Neural cell (in vitro differentiated cells): ENCODE results near the gene ATP2B2.

Experiments used
- EP300 ChIP-seq: fragments of 450-650 bp; conservative IDR thresholded peaks from 2 replicates; pipeline ENCODE4 v1.6.1; 2014; ENCODE audit warnings: antibody characterized with exemption, mild to moderate bottlenecking, moderate library complexity; ENCODE audit not compliant: poor library complexity, severe bottlenecking
- EZH2 ChIP-seq: fragments of 200-600, 300-800 bp; shearing (Covaris generic), sonication (generic); IDR thresholded peaks from 2 replicates; pipeline ENCODE4 v1.6.1; 2014; ENCODE audit warnings: antibody characterized with exemption, low read length, borderline replicate concordance, mild to moderate bottlenecking; ENCODE audit not compliant: insufficient read depth, poor library complexity, severe bottlenecking
- POLR2AphosphoS5 ChIP-seq: IDR thresholded peaks from 2 replicates; pipeline ENCODE4 v1.6.1; 2012
- RAD21 ChIP-seq: fragments of 450-650 bp; conservative IDR thresholded peaks from 2 replicates; pipeline ENCODE4 v1.6.1; 2014; ENCODE audit warnings: antibody characterized with exemption, mild to moderate bottlenecking, moderate library complexity
- SMC3 ChIP-seq: fragments of 450-650 bp; conservative IDR thresholded peaks from 2 replicates; pipeline ENCODE4 v1.6.1; 2014; ENCODE audit warnings: antibody characterized with exemption, mild to moderate bottlenecking, moderate library complexity; ENCODE audit not compliant: poor library complexity
- TAF1 ChIP-seq: IDR thresholded peaks from 2 replicates; pipeline ENCODE4 v1.6.1; 2012; ENCODE audit warnings: low read depth
- TF ChIP-seq, protein P1 (sequence below): IDR thresholded peaks from 2 replicates; pipeline ENCODE4 v1.6.1; 2012; ENCODE audit warnings: borderline replicate concordance
- TF ChIP-seq, protein P2 (sequence below): fragments of 450-650 bp; IDR thresholded peaks from 2 replicates; pipeline ENCODE4 v1.5.1; 2014; ENCODE audit warnings: antibody characterized with exemption, mild to moderate bottlenecking, moderate library complexity; ENCODE audit not compliant: poor library complexity, severe bottlenecking

DNA sequence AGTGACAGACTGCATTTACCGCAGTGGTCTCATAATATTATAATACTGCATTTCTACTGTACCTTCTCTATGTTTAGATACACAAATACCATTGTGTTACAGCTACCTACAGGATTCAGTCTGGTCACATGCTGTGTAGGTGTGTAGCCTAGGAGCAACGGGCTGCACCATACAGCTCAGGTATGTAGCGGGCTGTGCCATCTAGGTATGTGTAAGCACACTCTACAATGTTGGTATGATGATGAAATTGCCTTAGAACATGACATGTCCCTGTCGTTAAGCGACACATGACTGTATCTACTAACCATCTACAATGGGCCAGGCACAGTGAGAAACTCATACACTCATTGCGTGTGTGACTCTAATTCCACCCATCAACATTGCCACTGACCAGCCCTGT is 99.0 kb downstream of the ATP2B2 start:
- TF ChIP-seq, protein P1, sequence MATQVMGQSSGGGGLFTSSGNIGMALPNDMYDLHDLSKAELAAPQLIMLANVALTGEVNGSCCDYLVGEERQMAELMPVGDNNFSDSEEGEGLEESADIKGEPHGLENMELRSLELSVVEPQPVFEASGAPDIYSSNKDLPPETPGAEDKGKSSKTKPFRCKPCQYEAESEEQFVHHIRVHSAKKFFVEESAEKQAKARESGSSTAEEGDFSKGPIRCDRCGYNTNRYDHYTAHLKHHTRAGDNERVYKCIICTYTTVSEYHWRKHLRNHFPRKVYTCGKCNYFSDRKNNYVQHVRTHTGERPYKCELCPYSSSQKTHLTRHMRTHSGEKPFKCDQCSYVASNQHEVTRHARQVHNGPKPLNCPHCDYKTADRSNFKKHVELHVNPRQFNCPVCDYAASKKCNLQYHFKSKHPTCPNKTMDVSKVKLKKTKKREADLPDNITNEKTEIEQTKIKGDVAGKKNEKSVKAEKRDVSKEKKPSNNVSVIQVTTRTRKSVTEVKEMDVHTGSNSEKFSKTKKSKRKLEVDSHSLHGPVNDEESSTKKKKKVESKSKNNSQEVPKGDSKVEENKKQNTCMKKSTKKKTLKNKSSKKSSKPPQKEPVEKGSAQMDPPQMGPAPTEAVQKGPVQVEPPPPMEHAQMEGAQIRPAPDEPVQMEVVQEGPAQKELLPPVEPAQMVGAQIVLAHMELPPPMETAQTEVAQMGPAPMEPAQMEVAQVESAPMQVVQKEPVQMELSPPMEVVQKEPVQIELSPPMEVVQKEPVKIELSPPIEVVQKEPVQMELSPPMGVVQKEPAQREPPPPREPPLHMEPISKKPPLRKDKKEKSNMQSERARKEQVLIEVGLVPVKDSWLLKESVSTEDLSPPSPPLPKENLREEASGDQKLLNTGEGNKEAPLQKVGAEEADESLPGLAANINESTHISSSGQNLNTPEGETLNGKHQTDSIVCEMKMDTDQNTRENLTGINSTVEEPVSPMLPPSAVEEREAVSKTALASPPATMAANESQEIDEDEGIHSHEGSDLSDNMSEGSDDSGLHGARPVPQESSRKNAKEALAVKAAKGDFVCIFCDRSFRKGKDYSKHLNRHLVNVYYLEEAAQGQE: no peak
- TF ChIP-seq EZH2 (no peak), TAF1 (no peak), POLR2AphosphoS5 (no peak), RAD21 (no peak), EP300 (no peak), SMC3 (no peak)
- TF ChIP-seq, protein P2, sequence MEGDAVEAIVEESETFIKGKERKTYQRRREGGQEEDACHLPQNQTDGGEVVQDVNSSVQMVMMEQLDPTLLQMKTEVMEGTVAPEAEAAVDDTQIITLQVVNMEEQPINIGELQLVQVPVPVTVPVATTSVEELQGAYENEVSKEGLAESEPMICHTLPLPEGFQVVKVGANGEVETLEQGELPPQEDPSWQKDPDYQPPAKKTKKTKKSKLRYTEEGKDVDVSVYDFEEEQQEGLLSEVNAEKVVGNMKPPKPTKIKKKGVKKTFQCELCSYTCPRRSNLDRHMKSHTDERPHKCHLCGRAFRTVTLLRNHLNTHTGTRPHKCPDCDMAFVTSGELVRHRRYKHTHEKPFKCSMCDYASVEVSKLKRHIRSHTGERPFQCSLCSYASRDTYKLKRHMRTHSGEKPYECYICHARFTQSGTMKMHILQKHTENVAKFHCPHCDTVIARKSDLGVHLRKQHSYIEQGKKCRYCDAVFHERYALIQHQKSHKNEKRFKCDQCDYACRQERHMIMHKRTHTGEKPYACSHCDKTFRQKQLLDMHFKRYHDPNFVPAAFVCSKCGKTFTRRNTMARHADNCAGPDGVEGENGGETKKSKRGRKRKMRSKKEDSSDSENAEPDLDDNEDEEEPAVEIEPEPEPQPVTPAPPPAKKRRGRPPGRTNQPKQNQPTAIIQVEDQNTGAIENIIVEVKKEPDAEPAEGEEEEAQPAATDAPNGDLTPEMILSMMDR: no peak
